GM12878 (cell line): ENCODE results near the gene POFUT1. TPM values are rescaled to one million over a fixed set of nuclear protein-coding genes. Genes with fewer than 3 reads are reported as not detected.

Experiments
- ATAC-seq: fragments of 200-7000 bp; cut with Tn5 transposase; 3 replicates; pipeline ENCODE4 v1.9.1; 2020; ENCODE audit warnings: mild to moderate bottlenecking, moderate library complexity
- BruUV-seq: library from RNA; stranded (reverse); fragments of 400-500 nt; replicated peaks from 2 replicates; lab custom pipeline; 2021; lab: Mats Ljungman, UMichigan
- CTCF ChIA-PET: fragments of 300-600 bp; sonication (Branson Sonifier 250); formaldehyde crosslinking; extraction: SDS; loops from one replicate; lab custom pipeline; 2021; ENCODE audit warnings: inconsistent platforms; lab: Yijun Ruan, JAX
- POLR2A ChIA-PET: fragments of 350-600 bp; formaldehyde crosslinking; extraction: SDS; loops from one replicate; lab custom pipeline; 2021; ENCODE audit warnings: inconsistent platforms; lab: Charles Lee
- RAD21 ChIA-PET: fragments of 300-600 bp; sonication (Branson Sonifier 250); formaldehyde crosslinking; loops from one replicate; lab custom pipeline; 2023; ENCODE audit warnings: antibody characterized with exemption; ENCODE audit not compliant: unreplicated experiment; lab: Charles Lee
- SMC1A ChIA-PET: fragments of 300-600 bp; sonication (Branson Sonifier 250); formaldehyde crosslinking; loops from one replicate; lab custom pipeline; 2023; ENCODE audit not compliant: unreplicated experiment, uncharacterized antibody; lab: Charles Lee
- DNase-seq: peaks from one replicate; pipeline ENCODE4 v3.0.0-alpha.2; 2011; ENCODE audit warnings: low read depth, low spot score
- FAIRE-seq: peaks from 3 replicates; lab custom pipeline; 2011; peaks lifted over from hg19 to GRCh38; lab: Jason Lieb, UNC
- H2AFZ ChIP-seq: 2 replicates; pipeline ENCODE4 v1.6.0; 2011; ENCODE audit warnings: low read depth, low read length, control low read depth; ENCODE audit not compliant: control insufficient read depth
- H3K27ac ChIP-seq: 2 replicates; pipeline ENCODE4 v1.5.1; 2011; ENCODE audit warnings: control low read depth; ENCODE audit not compliant: control insufficient read depth, insufficient read depth
- H3K27me3 ChIP-seq, 2 experiments: replicated peaks in 1 of 2; 2 replicates each; pipeline versions ENCODE4 v1.6.0 to v1.6.1; 2011; ENCODE audit warnings: low read length in 1 of 2; ENCODE audit not compliant: control insufficient read depth in 2 of 2, insufficient read depth in 2 of 2
- H3K36me3 ChIP-seq, 2 experiments: 2 replicates each; pipeline ENCODE4 v1.5.1; 2011; ENCODE audit warnings: low read length in 1 of 2; ENCODE audit not compliant: control insufficient read depth in 2 of 2, insufficient read depth in 2 of 2
- H3K4me1 ChIP-seq: 2 replicates; pipeline ENCODE4 v1.6.1; 2011; ENCODE audit warnings: mild to moderate bottlenecking, low read length, moderate library complexity, mixed read lengths; ENCODE audit not compliant: control insufficient read depth, insufficient read depth
- H3K4me2 ChIP-seq: 2 replicates; pipeline ENCODE4 v1.6.0; 2011; ENCODE audit warnings: control low read depth; ENCODE audit not compliant: control insufficient read depth, insufficient read depth
- H3K4me3 ChIP-seq: fragments of 200-600 bp; sonication (generic); 2 replicates; pipeline ENCODE4 v1.5.1; 2016
- H3K79me2 ChIP-seq: 2 replicates; pipeline ENCODE4 v1.6.0; 2011; ENCODE audit warnings: low read length; ENCODE audit not compliant: control insufficient read depth, insufficient read depth
- H3K9ac ChIP-seq: 2 replicates; pipeline ENCODE4 v1.8.0; 2011; ENCODE audit warnings: low read length, control low read depth, mixed read lengths; ENCODE audit not compliant: control insufficient read depth, insufficient read depth
- H3K9me3 ChIP-seq: replicated peaks from 3 replicates; pipeline ENCODE4 v1.5.1; 2011; ENCODE audit warnings: mild to moderate bottlenecking, low read length; ENCODE audit not compliant: control insufficient read depth, insufficient read depth
- H4K20me1 ChIP-seq: 2 replicates; pipeline ENCODE4 v1.6.0; 2011; ENCODE audit not compliant: control insufficient read depth, insufficient read depth
- ESRRA ChIP-seq: IDR thresholded peaks from 2 replicates; pipeline ENCODE4 v1.6.1; 2012; ENCODE audit warnings: mild to moderate bottlenecking, low read length, improper control_type of control experiment
- KDM1A ChIP-seq: fragments of 200-600 bp; sonication (generic); IDR thresholded peaks from 2 replicates; pipeline ENCODE4 v1.6.1; 2016; ENCODE audit warnings: borderline replicate concordance
- POLR2AphosphoS5 ChIP-seq: IDR thresholded peaks from 2 replicates; pipeline ENCODE4 v1.6.1; 2011; ENCODE audit warnings: mild to moderate bottlenecking, low read length, inconsistent platforms
- ZBED1 ChIP-seq: IDR thresholded peaks from 2 replicates; pipeline ENCODE4 v1.6.1; 2016; ENCODE audit warnings: borderline replicate concordance
- WGBS: methylation state at CpG from one replicate; pipeline ENCODE4 v1.1.6; 2016; ENCODE audit warnings: low lambda C conversion rate; ENCODE audit not compliant: insufficient replicate concordance, insufficient coverage; ENCODE audit errors: missing lambda C conversion rate; 5-methylcytosine and 5-hydroxymethylcytosine counted together
- in situ Hi-C: fragments of 300-500 bp; cut with MboI; formaldehyde crosslinking; loops from 9 replicates; pipeline ENCODE4 v1.14.3; 2018; ENCODE audit warnings: mixed read lengths
- intact Hi-C: fragments of 100-400 bp; cut with micrococcal nuclease; formaldehyde crosslinking; loops from one replicate; pipeline ENCODE4 v1.14.2; 2022; ENCODE audit not compliant: unreplicated experiment
- polyA plus RNA-seq, 11 experiments: library from polyadenylated mRNA; depleted of rRNA in 4 of 11; unstranded in 6 of 11; stranded (reverse) in 5 of 11; fragments of >200 nt; fragmentation: Nextera tagmentation in 4 of 11; fragmentation: Illumina TruSeq in 1 of 11; extraction: Ambion mirVana in 4 of 11; extraction: Trizol in 1 of 11; gene quantifications; 1 replicate in 1 of 11; 2 replicates in 10 of 11; pipeline versions ENCODE4 v1.2.1 to v1.2.3, GENCODE V29; 2011 to 2016; ENCODE audit warnings: inconsistent platforms in 2 of 11, missing spikeins in 2 of 11, low read depth in 1 of 11
- total RNA-seq, 4 experiments: library from RNA; depleted of rRNA in 3 of 4; stranded (reverse); fragments of >200 nt in 3 of 4; fragmentation: Illumina TruSeq in 1 of 4; extraction: Trizol in 1 of 4; gene quantifications; 2 replicates each; pipeline versions ENCODE4 v1.2.1 to v1.2.3, GENCODE V29; 2013 to 2021

POFUT1 gene
- total and polyA plus RNA-seq, 10 of the 15 experiments (the other 5 are each of a cell fraction or from before 2014, with no cell fraction given) = 2.6 to 33.4 (median 23.1) TPM

GRCh38 chr20:32191422-32191821 lies 16.3 kb upstream of the POFUT1 start:
- ATAC-seq = peak; percentile 11; the same call in 2 of the 3 replicates
- RAD21 ChIA-PET = no interaction called here
- no TSS peak for BruUV-seq
- H3K27ac ChIP-seq = no peak overlapping the region
- intact Hi-C loops = no loop called here
- no peaks in the 10 kb centered on the region for H3K4me1 ChIP-seq
- H3K4me2 ChIP-seq = no peak overlapping the region
- H2AFZ ChIP-seq = no peak overlapping the region
- 0 out of 2 replicates have a peak, but pooled peaks have one; percentile 33 for TF ChIP-seq POLR2AphosphoS5
- TF ChIP-seq ESRRA = no peak
- no peak for TF ChIP-seq KDM1A
- TF ChIP-seq, all 136 proteins: peak for 1
- Histone ChIP-seq H4K20me1 (no peaks in the 10 kb centered on the region; the same call in 1 of the 2 replicates), H3K9me3 (no peaks in the 10 kb centered on the region), H3K4me3 (no peak overlapping the region), H3K79me2 (no peaks in the 10 kb centered on the region), H3K27me3 (no peaks in the 10 kb centered on the region), H3K9ac (no peak overlapping the region), H3K36me3 (peaks cover 12 to 21% of the 10 kb centered on the region in 2 experiments)
- in situ Hi-C loops = no loop called here
- SMC1A ChIA-PET = interaction anchor here (1.4 kb wide), 1 partner anchor 10 kb away, joined by 5 read pairs; no protein-coding TSS in a partner anchor
- DNase-seq = no peak
- FAIRE-seq = no peak
- CTCF ChIA-PET = no interaction called here
- 62% methylated on average over 3 of the region's 3 CpGs for WGBS
- POLR2A ChIA-PET = interaction anchor here (0.6 kb wide), 1 partner anchor 328 kb away, joined by 5 read pairs; no protein-coding TSS in a partner anchor

- ATAC-seq (no peak; the same call in 2 of the 3 replicates), FAIRE-seq (no peak), DNase-seq (no peak)
- ChIA-PET SMC1A (interaction anchor here (0.9 to 2.5 kb wide), 3 partner anchors 10 to 13 kb away, joined by 3 to 5 read pairs (median 5); no protein-coding TSS in a partner anchor), RAD21 (no interaction called here), CTCF (interaction anchor here (1.1 kb wide), 1 partner anchor 157 kb away, joined by 3 read pairs; no protein-coding TSS in a partner anchor), POLR2A (no interaction called here)
- H3K9me3 ChIP-seq = no peaks in the 10 kb centered on the region
- H4K20me1 ChIP-seq = no peaks in the 10 kb centered on the region; the same call in 1 of the 2 replicates
- H2AFZ ChIP-seq = no peak overlapping the region
- no peak overlapping the region for H3K27ac ChIP-seq
- H3K36me3 ChIP-seq = peaks cover 14 to 21% of the 10 kb centered on the region in 2 experiments
- intact Hi-C loops (no loop called here), in situ Hi-C loops (no loop called here)
- H3K4me1 ChIP-seq = no peaks in the 10 kb centered on the region
- H3K79me2 ChIP-seq = no peaks in the 10 kb centered on the region
- no peak overlapping the region for H3K4me3 ChIP-seq
- no peaks in the 10 kb centered on the region for H3K27me3 ChIP-seq
- no peak overlapping the region for H3K9ac ChIP-seq
- BruUV-seq = no TSS peak
- no peak overlapping the region for H3K4me2 ChIP-seq
- TF ChIP-seq POLR2AphosphoS5 (0 out of 2 replicates have a peak, but pooled peaks have one; percentile 3), ZBED1 (no peak)
Observed at GRCh38 chr20:32191873-32192272, 15.8 kb upstream of the POFUT1 start.
